OCI-LY7 (cell line): ENCODE results near the gene ZNF605.

Experiments
- CTCF ChIP-seq: fragments of 200-600 bp; sonication (generic); conservative IDR thresholded peaks from 2 replicates; pipeline ENCODE4 v1.5.1; 2014; ENCODE audit warnings: mild to moderate bottlenecking, antibody characterized with exemption, low read length, moderate library complexity, mixed read lengths
- EZH2phosphoT487 ChIP-seq: fragments of 200-600 bp; sonication (generic); IDR thresholded peaks from 2 replicates; pipeline ENCODE4 v1.6.1; 2018; ENCODE audit warnings: low read depth, borderline replicate concordance, mild to moderate bottlenecking, mixed run types, antibody characterized with exemption, low read length, moderate library complexity, mixed read lengths

- TF ChIP-seq CTCF (no peak), EZH2phosphoT487 (no peak)
These were observed 3.5 kb downstream of the ZNF605 start for GRCh38 chr12:132952371-132953162.
